Subcutaneous abdominal adipose tissue (tissue), 5 donors: ENCODE measurements around the gene EMX2.
"Not testable (repeated sequence)": the region's sequence is repeated elsewhere in the genome, so short reads cannot be mapped to it uniquely, and the experiment has no call there.

Source experiments
- H3K27ac ChIP-seq: one replicate; pipeline ENCODE4 v1.7.0; 2013; ENCODE audit warnings: low read depth, mild to moderate bottlenecking, inconsistent platforms, low read length, moderate library complexity
- H3K27me3 ChIP-seq, 5 donors: one replicate each; pipeline ENCODE4 v1.7.0; 2013; ENCODE audit warnings: low read length in 5 of 5, inconsistent platforms in 1 of 5; ENCODE audit not compliant: control insufficient read depth in 5 of 5, insufficient read depth in 4 of 5
- H3K36me3 ChIP-seq, 5 donors: one replicate each; pipeline ENCODE4 v1.7.0; 2013; ENCODE audit warnings: low read length in 5 of 5; ENCODE audit not compliant: control insufficient read depth in 5 of 5, insufficient read depth in 5 of 5
- H3K4me1 ChIP-seq, 5 donors: one replicate each; pipeline ENCODE4 v1.7.0; 2013; ENCODE audit warnings: low read length in 5 of 5, mild to moderate bottlenecking in 3 of 5, moderate library complexity in 1 of 5; ENCODE audit not compliant: control insufficient read depth in 5 of 5, insufficient read depth in 5 of 5
- H3K4me3 ChIP-seq, 5 donors: one replicate each; pipeline ENCODE4 v1.7.0; 2013; ENCODE audit warnings: low read length in 5 of 5, low read depth in 1 of 5
- H3K9ac ChIP-seq, 5 donors: one replicate each; pipeline ENCODE4 v1.7.0; 2013; ENCODE audit warnings: low read length in 5 of 5, mild to moderate bottlenecking in 4 of 5, moderate library complexity in 3 of 5
- H3K9me3 ChIP-seq, 5 donors: one replicate each; pipeline ENCODE4 v1.7.0; 2013; ENCODE audit warnings: low read length in 5 of 5; ENCODE audit not compliant: control insufficient read depth in 5 of 5
- donor health status: healthy.
- donor health status: healthy.
- donor health status: healthy.
- donor health status: healthy.
- donor health status: healthy.

The EMX2 gene

GRCh38 chr10:117569610-117570390 lies 27.3 kb downstream of the EMX2 start:
- no peak overlapping the region for H3K4me3 ChIP-seq
- no peaks in the 10 kb centered on the region for H3K36me3 ChIP-seq
- no peaks in the 10 kb centered on the region for H3K9me3 ChIP-seq
- H3K9ac ChIP-seq, result no peak overlapping the region
- H3K4me1 ChIP-seq, result peaks cover 0 to 14% (median 12%) of the 10 kb centered on the region in 5 donors
- peaks cover 0 to 5% (median 5%) of the 10 kb centered on the region in 5 donors for H3K27me3 ChIP-seq
- H3K27ac ChIP-seq, result no peak overlapping the region

- Histone ChIP-seq H3K36me3 (no peaks in the 10 kb centered on the region), H3K27me3 (peaks cover 0 to 5% (median 2%) of the 10 kb centered on the region in 5 donors), H3K9ac (no peak overlapping the region), H3K27ac (no peak overlapping the region), H3K4me1 (peaks cover 0 to 14% (median 12%) of the 10 kb centered on the region in 5 donors), H3K9me3 (no peaks in the 10 kb centered on the region), H3K4me3 (no peak overlapping the region)
These were observed 28.3 kb downstream of the EMX2 start for GRCh38 chr10:117570880-117571279.

- no peak overlapping the region for H3K9ac ChIP-seq
- no peak overlapping the region for H3K27ac ChIP-seq
- H3K4me3 ChIP-seq, result no peak overlapping the region
- H3K4me1 ChIP-seq, result peaks cover 0 to 8% (median 4%) of the 10 kb centered on the region in 5 donors
- no peaks in the 10 kb centered on the region for H3K36me3 ChIP-seq
- H3K9me3 ChIP-seq, result no peaks in the 10 kb centered on the region
- H3K27me3 ChIP-seq, result peaks cover 0 to 9% (median 5%) of the 10 kb centered on the region in 5 donors
These were observed 32.1 kb downstream of the EMX2 start for GRCh38 chr10:117574498-117575146.

DNA sequence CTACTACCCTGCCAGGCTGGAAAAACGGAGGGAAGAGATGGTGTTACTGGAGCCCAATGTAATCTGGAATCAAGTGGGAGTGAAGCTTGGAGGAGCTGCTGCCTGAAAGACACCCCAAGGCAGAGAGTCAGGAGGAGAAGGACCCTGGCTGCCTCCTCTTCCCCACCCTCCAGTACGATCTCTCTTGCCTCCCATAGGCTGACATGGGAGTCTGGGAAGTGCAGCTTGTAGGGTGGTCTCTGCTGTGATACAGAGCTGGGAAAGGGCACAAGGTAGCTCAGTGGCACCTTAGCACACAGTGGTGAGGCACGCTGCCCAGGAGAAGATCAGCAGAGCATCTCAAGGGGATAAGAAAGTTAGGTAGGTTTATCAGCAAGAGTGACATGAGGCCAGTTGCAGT lies 35.9 kb downstream of the EMX2 start:
- Histone ChIP-seq H3K36me3 (no peaks in the 10 kb centered on the region), H3K9me3 (no peaks in the 10 kb centered on the region), H3K27me3 (peaks cover 0 to 9% (median 5%) of the 10 kb centered on the region in 5 donors)

DNA sequence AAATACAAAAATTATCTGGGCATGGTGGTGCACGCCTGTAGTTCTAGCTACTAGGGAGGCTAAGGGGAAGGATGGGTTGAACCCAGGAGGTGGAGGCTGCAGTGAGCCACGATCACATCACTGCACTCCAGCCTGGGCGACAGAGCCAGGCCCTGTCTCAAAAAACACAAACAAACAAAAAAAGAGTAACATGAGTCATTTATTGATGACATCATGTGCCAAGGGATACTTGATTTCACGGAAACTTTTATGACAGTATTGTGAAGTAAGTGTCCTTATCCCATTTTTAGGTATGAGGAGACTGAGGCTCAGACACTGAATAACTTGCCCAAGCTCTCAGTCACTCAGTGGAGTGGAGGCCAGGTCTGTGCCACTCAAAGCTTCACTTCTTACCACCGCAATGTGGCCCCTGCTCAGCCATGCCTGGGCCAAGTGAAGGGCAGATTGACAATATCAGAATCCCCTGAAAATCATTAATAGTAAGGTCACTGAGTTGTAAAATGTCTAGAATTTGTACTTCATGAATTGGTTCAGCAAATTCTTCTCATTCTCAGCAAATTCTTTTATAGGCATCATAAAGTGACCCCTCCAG lies 36.5 kb downstream of the EMX2 start:
- no peaks in the 10 kb centered on the region for H3K9me3 ChIP-seq
- no peaks in the 10 kb centered on the region for H3K4me1 ChIP-seq
- H3K9ac ChIP-seq, result no peak overlapping the region
- no peak overlapping the region for H3K27ac ChIP-seq
- H3K4me3 ChIP-seq, result no peak overlapping the region
- no peaks in the 10 kb centered on the region for H3K36me3 ChIP-seq
- H3K27me3 ChIP-seq, result peaks cover 0 to 9% (median 5%) of the 10 kb centered on the region in 5 donors

More for the DNA sequence above, 35.9 kb downstream of the EMX2 start:
- Histone ChIP-seq H3K27ac (no peak overlapping the region), H3K4me1 (no peaks in the 10 kb centered on the region), H3K9ac (no peak overlapping the region), H3K4me3 (no peak overlapping the region)

GRCh38 chr10:117581961-117582360 lies 39.4 kb downstream of the EMX2 start:
- no peak overlapping the region for H3K27ac ChIP-seq
- no peaks in the 10 kb centered on the region for H3K36me3 ChIP-seq
- no peak overlapping the region for H3K4me3 ChIP-seq
- no peak overlapping the region for H3K9ac ChIP-seq
- H3K4me1 ChIP-seq, result no peaks in the 10 kb centered on the region
- no peaks in the 10 kb centered on the region for H3K9me3 ChIP-seq
- peaks cover 0 to 9% (median 5%) of the 10 kb centered on the region in 5 donors for H3K27me3 ChIP-seq

GRCh38 chr10:117584831-117585230 lies 42.3 kb downstream of the EMX2 start:
- H3K36me3 ChIP-seq, H3K4me3 ChIP-seq, H3K27ac ChIP-seq, H3K27me3 ChIP-seq, H3K9ac ChIP-seq, H3K9me3 ChIP-seq, H3K4me1 ChIP-seq: not testable (repeated sequence)

DNA sequence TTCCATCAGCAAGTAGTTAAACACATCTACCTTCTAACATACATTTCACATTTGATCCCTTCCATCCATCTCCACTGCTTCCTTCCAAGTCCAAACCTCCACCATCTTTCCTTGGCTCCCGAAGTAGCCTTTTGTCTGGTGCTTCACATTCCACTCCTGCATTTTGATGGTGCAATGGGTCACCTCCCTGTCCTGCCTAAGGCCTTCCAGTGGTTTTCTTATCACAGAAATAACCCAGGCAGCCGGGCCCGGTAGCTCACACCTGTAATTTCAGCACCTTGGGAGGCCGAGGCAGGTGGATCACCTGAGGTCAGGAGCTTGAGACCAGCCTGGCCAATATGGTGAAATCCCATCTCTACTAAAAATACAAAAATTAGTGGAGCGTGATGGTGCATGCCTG lies 44.5 kb downstream of the EMX2 start:
- Histone ChIP-seq H3K9me3 (no peaks in the 10 kb centered on the region), H3K4me1 (no peaks in the 10 kb centered on the region), H3K27me3 (no peaks in the 10 kb centered on the region), H3K4me3 (no peak overlapping the region), H3K9ac (no peak overlapping the region), H3K36me3 (no peaks in the 10 kb centered on the region), H3K27ac (no peak overlapping the region)

DNA sequence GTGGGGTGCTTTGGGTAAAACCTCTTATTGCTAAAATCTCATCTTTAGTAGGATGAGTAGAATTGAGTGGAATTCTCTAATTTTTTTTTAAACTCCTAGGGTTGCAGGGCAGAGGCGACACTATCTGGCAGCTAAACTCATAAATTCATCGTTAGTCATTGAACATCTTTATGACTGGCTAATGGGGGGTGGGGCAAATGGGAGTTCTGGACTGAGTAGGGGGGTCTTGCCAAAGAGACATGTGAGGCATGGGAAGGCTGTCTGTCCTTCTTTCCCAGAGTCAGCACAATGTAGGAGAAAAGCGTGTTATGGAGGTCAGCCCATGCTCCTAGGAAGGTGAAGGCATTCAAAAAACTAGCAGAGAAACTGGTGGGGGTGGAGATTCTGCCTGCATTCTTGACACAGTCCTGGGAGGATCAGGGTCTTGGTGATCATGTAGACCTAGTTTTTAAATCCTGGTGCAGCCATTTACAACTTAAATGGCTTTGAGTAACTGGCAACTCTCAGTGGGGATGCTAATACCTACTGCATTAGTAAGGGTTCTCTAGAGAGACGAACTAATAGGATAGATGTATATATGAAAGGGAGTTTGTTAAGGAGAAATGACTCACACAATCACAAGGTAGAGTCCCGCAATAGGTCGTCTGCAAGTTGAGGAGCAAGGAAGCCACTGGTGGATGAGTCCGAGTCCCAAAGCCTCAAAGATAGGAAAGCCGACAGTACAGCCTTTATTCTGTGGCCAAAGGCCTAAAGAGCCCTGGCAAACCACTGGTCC lies 47.7 kb downstream of the EMX2 start:
- H3K27me3 ChIP-seq, result no peaks in the 10 kb centered on the region
- H3K4me1 ChIP-seq, result no peaks in the 10 kb centered on the region
- H3K9me3 ChIP-seq, result no peaks in the 10 kb centered on the region
- H3K36me3 ChIP-seq, result no peaks in the 10 kb centered on the region
- H3K27ac ChIP-seq, result no peak overlapping the region
- no peak overlapping the region for H3K9ac ChIP-seq
- H3K4me3 ChIP-seq, result no peak overlapping the region
